ENCODE measurements around the gene CMKLR1. TPM values are rescaled to one million over a fixed set of nuclear protein-coding genes. Genes with fewer than 3 reads are reported as not detected.

CMKLR1 gene
- total and polyA plus RNA-seq, 2 donors (not counting 3 experiments of a cell fraction or from before 2014, with no cell fraction given) = 0.61 TPM; not detected in 1

- intact Hi-C loops (cut with micrococcal nuclease) (no loop called here), dilution Hi-C loops (cut with MboI; ENCODE audit: extremely low pct_ligation_motif_present, low sequenced_read_pairs) (no loop called here)
- Histone ChIP-seq H4K20me1 (replicated peaks; ENCODE audit: control insufficient read depth, extremely low read depth, insufficient read depth, low read length) (no peaks in the 10 kb centered on the region), H3K79me2 (ENCODE audit: control insufficient read depth, insufficient read depth, low read length) (no peaks in the 10 kb centered on the region), H2AFZ (ENCODE audit: low read depth, low read length) (no peak overlapping the region), H3K9me3 (replicated peaks; ENCODE audit: control insufficient read depth, insufficient read depth, low read length) (no peaks in the 10 kb centered on the region), H3K27ac (ENCODE audit: insufficient read depth, low read depth, low read length) (no peak overlapping the region), H3K4me2 (ENCODE audit: insufficient read depth, low read length) (no peak overlapping the region), H3K9ac (replicated peaks; ENCODE audit: extremely low read depth, insufficient read depth, low read length) (no peak overlapping the region), H3K9me1 (replicated peaks; ENCODE audit: control insufficient read depth, extremely low read depth, insufficient read depth, low read length) (no peaks in the 10 kb centered on the region), H3K4me3 (replicated peaks in 1 of 3; ENCODE audit: insufficient read depth in 1 of 3, low read depth in 1 of 3, low read length in 3 of 3) (no peak overlapping the region), H3K27me3 (ENCODE audit: control insufficient read depth in 2 of 2, insufficient read depth in 2 of 2, low read length in 2 of 2) (no peaks in the 10 kb centered on the region), H3K36me3 (ENCODE audit: control insufficient read depth in 2 of 2, extremely low read depth in 1 of 2, insufficient read depth in 2 of 2, low read length in 2 of 2) (no peaks in the 10 kb centered on the region), H3K4me1 (ENCODE audit: control insufficient read depth, extremely low read depth, insufficient read depth, low read length) (no peaks in the 10 kb centered on the region)
- CTCF ChIA-PET = no interaction called here
- no peak for FAIRE-seq
- no peak for DNase-seq (ENCODE audit: low read depth, low spot score)
- POLR2A ChIA-PET = no interaction called here
- TF ChIP-seq CTCF (IDR thresholded peaks at IDR 0.05; ENCODE audit: extremely low read depth in 1 of 2, insufficient read depth in 1 of 2, low read depth in 1 of 2, low read length in 2 of 2) (no peak), GATA2 (IDR thresholded peaks at IDR 0.05; ENCODE audit: insufficient read depth, insufficient read length, low read depth, low read length) (no peak), POLR2A (IDR thresholded peaks at IDR 0.05; ENCODE audit: low read depth, low read length) (no peak), POLR2AphosphoS5 (IDR thresholded peaks at IDR 0.05; ENCODE audit: insufficient read depth, low read depth, low read length) (no peak), JUN (IDR thresholded peaks at IDR 0.05; ENCODE audit: borderline replicate concordance, insufficient read depth, insufficient read length, low read depth) (no peak), MAX (IDR thresholded peaks at IDR 0.05; ENCODE audit: insufficient read depth, insufficient read length) (no peak), MYC (IDR thresholded peaks at IDR 0.05; ENCODE audit: low read depth, low read length) (no peak), EZH2 (IDR thresholded peaks at IDR 0.05; ENCODE audit: borderline replicate concordance, low read depth, low read length, severe bottlenecking) (no peak), FOS (IDR thresholded peaks at IDR 0.05; ENCODE audit: borderline replicate concordance, insufficient read depth, low read length) (no peak)
- no TSS peak for BruUV-seq (replicated peaks)
Observed at GRCh38 chr12:108240928-108241327, 98.2 kb downstream of the CMKLR1 start.
